OCI-M2 (cell line): ENCODE results near the gene ANAPC15.
"Not testable (repeated sequence)": the region's sequence is repeated elsewhere in the genome, so short reads cannot be mapped to it uniquely, and the experiment has no call there.

Experiments used
- DNase-seq: peaks from one replicate; lab custom pipeline; 2025; ENCODE audit not compliant: unreplicated experiment; lab: John Stamatoyannopoulos, UW

The ANAPC15 gene

DNA sequence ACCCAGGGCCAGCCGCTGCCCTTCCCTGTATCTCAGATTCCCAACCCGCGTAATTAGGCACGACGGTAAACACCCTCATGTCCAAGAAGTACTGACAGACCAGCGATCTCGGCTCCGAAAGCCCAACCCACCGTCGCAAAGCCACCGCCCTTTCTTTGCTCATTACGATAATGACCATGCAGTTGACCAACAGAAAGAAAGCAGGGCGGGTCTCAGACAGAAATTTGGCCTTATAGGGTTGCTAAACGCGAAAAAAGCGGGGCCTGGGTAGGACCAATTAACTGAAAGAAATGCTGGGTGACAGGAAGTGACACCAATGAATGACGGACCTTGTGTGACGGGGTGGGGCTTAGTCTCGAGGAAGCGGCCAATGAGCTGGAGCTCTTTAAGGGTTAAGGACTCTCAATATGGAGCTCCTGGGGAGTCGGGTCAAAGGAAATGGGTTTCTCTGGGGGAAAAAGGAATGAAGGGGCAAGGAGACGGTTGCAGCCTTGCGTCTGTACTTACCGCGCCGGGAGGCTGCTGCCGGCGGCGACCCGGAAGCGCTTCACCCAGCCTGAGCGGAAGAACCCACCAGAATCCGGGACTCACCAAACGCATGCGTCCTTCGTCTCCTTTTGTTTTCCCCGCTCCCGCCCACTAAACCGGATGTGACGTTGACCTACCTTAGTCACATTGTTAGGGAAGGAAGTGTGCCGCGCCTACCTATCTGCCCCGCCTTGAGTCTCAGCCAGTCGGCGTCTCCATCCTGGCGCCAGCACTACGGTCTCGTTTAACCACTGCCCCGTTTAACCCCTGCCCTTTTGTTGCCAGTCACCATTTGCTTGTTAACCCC is at the start of gene ANAPC15:
TSS of gene ANAPC15 (minus strand) at position 553 of the 835 bp plus-strand sequence. CDS start 1,419 bp downstream, outside the sequence.
- peak; percentile 94 for DNase-seq

DNA sequence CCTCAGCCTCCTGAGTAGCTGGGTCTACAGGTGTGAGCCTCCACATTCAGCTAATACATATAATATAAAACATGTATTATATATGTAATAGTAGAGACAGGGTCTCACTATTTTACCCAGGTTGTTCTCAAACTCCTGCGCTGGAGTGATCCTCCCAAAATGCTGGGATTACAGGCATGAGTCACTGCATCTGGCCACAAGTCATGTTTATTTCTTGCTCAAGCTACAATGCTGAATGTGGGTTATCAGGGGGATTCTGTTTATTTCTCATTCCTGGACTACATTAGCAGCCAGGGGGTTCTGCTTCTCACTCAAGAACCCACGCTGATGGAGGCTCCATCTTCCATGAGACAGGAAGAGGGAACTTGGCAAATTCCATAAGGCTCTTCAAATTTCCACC is 47.8 kb upstream of the ANAPC15 start:
- DNase-seq, result no peak

DNA sequence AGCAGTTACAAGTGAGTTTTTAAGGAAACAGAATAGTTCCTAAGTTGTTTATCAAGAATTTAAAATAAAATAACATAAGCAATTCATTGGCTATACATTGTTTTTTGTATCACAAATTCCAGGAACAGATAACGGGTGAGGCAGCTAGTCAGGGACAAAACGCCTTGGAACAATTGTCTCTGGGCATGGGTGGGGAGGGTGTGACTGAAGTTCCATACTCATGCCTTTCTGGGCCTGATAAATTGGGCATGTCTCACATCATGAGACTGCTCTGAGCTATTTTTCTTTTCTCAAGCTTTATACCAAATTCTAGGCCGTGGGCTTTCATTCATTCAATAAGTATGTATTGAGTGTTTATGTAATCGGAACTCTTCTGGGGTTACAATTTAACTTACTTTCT is 44.6 kb upstream of the ANAPC15 start:
- DNase-seq, result no peak

DNA sequence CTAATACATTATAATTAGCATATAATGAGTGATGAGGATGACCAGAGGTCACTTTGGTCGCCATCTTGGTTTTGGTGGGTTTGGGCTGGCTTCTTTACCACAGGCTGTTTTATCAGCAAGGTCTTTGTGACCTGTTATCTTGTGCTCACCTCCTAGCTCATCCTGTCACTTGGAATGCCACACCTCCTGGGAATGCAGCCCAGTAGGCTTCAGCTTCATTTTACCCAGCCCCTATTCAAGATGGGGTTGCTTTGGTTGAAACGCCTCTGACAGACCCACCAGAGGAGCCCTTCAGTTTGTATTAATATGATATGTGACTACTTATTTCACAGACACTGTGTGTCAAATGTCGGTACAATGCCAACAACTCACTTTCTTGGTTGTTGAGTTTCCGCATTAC is 43.3 kb upstream of the ANAPC15 start:
- no peak for DNase-seq

DNA sequence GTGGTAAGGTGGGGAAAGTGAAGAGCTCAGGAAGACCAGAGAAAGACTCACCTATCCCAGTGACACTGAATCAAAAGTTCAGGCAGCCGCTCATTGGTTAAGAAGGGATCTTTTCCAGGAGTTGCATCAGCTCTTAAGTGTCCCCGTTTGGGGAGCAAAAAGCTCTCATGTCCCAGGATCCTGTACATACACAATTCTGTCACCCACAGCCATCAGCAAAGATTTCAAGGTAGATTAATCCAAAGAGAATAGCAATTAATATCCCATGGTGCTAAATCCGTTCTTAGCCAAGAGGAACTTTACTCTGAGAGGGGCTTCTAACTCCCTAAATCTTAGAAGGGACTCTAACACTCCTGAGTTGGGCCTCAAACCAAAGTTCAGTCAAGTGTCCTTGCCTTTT is 42.3 kb upstream of the ANAPC15 start:
- no peak for DNase-seq

DNA sequence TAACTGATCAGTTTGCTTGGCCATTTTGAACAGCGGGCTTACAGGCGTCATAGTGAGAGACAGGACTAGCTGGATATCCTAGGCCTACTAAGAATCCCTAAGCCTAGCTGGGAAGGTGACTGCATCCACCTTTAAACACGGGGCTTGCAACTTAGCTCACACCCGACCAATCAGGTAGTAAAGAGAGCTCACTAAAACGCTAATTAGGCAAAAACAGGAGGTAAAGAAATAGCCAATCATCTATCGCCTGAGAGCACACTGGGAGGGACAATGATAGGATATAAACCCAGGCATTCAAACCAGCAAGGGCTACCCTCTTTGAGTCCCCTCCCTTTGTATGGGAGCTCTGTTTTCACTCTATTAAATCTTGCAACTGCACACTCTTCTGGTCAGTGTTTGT is 41.4 kb upstream of the ANAPC15 start:
- DNase-seq, result not testable (repeated sequence)

DNA sequence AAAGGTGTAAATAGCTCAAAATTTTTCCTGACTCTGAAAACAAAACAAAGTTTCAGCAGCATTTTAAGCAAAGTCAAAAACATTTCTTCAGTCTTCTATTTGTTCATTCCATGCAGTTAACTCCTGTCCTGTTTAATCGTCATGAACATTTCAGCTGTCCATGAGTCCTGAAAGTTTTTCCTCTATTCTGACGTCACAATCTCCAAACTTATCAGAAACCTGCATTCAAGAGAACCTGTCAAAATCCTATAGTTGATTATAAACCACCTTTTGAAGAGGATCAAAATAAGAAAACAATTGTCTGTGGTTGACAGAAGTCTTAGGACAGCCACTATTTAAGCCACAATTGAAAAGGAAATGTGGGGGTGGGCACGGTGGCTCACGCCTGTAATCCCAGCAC is 38.4 kb upstream of the ANAPC15 start:
- DNase-seq, result no peak

DNA sequence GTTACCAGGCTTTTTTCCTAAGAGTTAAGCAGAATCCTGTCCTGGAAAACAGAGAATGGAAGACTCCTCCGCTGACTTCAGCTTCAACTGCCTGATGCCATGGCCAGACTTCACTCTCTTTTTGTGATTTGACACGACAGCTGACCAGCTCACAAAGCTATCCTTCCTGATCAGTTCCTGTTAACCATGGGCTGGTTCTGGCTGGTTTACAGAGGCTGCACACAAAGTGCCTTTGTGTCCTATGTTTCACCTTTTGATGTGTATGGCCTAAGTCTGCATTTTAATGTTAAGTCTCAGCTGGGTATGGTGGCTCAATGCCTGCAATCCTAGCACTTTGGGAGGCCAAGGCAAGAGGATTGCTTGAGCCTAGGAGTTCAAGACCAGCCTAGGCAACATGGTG is 34.1 kb upstream of the ANAPC15 start:
- DNase-seq, result no peak

DNA sequence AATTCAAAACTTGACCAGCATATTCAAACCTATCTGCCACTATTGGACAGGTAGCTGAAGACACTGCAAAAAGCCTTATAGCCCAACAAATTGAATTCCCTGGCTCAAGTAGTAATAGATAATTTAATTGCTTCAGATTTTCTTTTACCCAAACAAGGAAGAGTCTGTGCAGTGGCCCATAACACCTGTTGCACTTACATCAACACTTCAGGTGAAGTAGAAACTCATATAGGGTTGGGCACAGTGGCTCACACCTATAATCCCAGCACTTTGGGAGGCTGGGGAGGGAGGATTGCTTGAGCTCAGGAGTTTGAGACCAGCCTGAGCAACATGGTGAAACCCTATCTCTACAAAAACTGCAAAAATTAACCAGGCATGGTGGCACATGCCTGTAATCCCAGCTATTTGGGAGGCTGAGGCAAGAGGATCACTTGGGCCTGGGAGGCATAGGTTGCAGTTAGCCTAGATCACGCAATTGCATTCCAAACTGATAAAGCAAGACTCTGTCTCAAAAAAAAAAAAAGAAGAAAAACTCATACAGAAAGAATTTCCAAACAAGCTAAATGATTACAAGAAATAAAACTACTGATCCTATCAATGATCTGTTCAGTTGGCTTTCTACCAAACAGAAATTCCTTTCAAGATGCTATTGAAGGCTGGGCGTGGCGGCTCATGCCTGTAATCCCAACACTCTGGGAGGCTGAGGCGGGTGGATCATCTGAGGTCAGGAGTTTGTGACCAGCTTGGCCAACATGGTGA is 32.5 kb upstream of the ANAPC15 start:
- DNase-seq, result no peak

DNA sequence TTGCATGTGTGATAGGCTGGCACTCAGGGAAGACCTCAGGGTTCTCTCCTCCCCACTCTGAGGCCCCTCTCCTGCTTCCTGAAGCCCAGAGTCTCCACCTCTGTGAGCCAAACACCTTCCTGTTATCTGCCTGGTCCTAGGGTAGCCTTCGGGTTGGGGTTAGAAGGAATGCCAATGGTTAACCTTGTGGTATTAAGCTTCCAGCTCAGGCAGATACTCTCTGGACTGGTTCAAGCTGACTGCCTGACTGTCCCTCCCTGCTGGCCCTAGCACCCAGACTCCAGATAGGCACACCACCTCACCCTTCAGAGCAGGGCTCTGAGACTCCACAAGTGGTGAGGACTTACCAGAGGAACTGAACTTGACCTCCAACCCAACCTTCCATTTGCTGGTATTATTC is 30.0 kb upstream of the ANAPC15 start:
- DNase-seq, result not testable (repeated sequence)

DNA sequence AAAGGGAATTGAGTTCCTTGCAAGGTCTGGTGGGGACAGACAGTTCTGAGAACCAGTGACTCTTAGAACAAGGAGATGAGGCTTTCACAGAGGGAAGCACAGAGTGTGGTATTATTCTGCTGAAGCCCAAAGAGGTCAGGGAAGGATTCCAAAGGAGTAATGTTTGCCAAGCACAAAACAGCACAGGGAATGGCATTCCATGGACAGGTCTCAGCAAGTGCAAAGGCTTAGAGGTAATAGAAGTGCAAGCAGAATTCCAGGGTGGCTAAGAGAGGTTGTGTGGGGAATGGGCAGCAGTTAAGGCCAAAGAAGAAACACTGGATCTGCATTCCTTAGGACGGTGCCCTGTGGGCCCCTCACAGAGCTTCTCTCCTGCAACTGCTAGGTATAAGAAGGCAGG is 29.6 kb upstream of the ANAPC15 start:
- not testable (repeated sequence) for DNase-seq

DNA sequence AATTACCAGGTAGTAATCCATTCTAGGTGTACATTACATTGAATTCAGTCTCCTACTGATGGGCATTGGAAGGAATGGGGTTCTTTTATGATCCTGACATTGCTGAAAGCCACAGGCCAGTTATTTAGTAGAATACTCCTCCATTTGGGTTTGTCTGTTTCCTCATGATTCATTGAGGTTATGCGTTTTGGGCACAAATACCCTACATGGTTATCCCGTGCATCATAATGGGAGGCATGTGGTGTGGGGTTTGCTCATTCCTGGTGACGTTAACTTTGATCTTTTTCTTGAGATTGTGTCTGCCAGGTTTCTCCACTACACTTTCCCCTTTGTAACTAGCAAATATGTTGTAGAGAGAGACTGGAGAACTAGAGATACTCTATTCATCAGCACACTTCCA is 28.6 kb upstream of the ANAPC15 start:
- DNase-seq, result no peak

DNA sequence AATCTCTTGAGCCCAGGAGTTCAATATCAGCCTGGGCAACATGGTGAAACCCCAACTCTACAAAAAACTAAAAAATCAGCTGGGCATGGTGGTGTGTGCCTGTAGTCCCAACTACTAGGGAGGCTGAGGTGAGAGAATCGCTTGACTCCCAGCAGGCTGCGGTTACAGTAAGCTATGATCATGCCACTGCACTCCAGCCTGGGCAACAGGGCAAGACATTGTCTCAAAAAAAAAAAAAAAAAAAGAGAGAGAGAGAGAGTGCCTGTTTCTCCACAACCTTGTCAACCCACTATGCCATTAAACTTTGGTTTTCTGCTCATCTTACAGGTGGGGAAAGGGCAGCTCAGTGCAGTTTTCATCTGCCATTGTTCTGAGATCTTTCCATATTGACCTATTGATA is 28.2 kb upstream of the ANAPC15 start:
- DNase-seq, result no peak

DNA sequence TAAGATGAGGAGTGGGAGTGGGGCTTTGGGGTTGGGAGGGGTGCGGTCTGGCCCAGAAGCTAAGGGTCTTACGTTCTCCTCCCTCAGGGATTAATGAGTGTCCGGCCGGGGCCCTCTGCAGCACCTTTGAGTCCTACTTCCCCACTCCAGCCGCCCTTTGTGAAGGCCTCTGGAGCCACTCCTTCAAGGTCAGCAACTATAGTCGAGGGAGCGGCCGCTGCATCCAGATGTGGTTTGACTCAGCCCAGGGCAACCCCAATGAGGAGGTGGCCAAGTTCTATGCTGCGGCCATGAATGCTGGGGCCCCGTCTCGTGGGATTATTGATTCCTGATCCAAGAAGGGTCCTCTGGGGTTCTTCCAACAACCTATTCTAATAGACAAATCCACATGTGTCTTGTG is 27.0 kb upstream of the ANAPC15 start:
- no peak for DNase-seq

DNA sequence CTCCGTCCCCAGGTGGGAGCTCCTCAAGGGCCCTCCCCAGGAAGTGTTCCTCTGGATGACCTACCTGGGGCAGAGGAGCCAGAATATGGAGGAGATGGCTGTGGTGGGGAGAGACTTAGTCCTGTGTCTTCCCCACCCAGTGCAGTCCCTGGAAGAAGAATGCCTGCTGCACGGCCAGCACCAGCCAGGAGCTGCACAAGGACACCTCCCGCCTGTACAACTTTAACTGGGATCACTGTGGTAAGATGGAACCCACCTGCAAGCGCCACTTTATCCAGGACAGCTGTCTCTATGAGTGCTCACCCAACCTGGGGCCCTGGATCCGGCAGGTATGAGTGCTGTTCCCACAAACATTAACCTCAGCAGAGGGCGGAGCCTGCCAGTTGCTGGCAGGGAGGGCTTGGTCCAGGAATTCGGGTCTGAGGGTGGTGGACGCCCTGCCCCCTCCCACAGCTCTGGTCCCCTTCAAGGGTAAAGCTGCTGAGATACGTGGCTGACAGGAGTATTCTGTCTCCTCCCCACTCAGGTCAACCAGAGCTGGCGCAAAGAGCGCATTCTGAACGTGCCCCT is 26.4 kb upstream of the ANAPC15 start:
- DNase-seq, result no peak

DNA sequence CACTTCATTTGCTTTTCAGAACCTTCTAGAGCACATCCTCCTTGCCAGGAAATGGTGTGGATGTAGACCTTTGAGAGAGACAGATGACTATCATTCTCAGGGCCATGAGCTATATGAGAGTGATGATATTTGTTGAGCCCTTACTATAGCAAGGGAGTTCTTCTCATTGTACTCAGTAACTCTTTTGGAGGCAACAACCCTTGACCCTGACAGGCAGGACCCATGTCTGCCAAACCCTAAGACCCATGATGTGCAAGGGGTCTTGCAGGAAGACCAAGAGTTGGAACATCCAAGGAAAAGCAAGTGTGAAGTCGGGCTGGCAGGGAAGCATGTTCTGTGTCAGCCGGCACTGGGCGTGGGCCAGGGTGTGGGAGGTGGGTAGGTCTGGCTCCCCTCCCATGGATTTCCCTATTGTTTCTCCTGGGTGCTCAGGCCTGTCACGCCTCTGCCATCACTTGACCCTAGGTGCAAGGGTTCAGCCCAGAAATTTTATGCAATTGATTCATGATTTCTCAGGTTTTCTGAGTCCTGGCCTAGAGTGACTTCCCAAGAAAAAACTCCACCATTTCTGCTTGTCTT is 24.3 kb upstream of the ANAPC15 start:
- DNase-seq, result no peak

DNA sequence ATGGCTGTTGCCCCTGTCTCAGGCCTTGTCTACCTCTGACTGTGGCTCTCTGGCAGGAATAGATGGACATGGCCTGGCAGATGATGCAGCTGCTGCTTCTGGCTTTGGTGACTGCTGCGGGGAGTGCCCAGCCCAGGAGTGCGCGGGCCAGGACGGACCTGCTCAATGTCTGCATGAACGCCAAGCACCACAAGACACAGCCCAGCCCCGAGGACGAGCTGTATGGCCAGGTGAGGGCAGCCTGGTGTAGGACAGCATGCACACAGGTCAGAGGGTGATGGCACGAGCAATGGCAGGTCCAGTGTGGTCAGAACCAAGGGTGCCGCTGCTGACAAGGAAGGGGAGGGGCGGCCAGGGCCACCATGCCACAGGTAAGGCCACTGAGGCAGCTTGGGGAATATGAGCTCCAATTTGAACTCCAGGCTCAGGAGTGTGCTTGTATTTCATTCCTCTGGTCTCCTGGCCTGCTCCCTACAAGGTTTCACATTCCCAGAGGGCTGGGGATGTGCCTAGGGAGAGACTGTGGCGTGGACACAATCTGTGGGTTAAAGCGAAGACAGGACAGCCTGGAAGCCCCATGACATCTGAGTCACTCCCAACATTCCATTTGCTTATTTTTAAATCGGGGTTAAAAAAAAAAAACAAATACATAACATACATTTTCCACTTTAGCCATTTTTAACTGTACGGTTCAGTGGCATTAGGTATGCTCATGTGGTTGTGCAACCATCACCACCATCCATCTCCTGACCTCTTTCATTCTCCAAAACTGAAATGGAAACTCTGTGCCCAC is 23.6 kb upstream of the ANAPC15 start:
- DNase-seq, result no peak

DNA sequence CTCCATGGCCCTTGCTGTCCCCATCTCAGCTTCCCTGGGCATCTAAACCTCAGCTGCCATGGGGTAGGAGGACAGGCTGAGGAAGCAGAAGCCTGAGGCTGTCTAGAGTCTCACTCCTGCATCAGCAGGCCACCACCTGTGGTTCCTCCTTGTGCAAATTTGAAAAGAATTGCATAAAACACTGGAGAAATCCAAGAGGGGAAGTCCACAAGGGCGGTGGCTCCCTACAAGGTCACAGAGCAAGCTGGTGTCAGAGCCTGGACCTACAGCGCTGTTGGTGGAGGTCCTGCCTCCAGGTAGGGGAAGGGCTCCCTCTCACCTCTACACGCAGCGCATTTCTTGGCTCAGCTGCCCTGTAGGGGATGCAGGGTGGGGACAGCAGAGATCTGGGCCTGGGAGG is 23.0 kb upstream of the ANAPC15 start, which contains the start of gene FOLR3:
TSS of gene FOLR3 (plus strand) at position 253 of the 400 bp plus-strand sequence. CDS start 228 bp downstream, outside the sequence.
- not testable (repeated sequence) for DNase-seq

DNA sequence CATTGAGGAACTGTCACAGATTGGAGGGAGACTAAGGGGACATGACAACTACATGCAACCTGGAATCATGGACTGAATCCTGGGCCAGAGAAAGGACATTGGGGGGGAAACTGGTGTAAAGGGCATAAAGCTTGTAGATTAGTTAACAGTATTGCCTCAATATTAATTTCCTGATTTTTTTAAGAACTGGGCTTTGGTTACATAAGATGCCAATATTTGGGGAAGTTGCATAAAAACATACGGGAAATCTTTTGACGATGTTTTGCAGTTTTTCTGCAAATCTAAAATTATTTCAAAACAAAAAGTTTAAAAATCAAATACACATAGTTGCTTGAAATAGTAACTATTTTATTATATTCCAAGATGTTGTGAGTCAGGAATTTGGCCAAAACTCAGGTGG is 20.2 kb upstream of the ANAPC15 start:
- DNase-seq, result no peak

DNA sequence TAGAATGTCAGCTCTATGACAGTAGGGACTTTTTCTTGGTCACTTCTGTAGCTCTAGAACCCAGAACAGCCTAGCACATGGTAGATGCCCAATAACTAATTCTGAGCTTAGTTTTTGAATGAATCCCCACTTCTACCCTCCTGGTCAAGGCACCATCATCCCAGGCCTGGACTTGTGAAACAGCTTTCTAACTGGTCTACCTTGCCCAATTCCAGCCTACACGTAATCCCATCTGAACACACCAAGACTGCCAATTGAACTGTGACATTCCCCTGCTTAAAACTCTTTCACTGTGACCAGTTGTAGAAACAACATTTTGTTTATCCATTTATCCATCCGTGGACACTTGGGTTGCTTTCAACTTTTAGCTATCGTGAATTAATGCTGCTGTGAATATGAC is 16.9 kb upstream of the ANAPC15 start:
- DNase-seq, result no peak

DNA sequence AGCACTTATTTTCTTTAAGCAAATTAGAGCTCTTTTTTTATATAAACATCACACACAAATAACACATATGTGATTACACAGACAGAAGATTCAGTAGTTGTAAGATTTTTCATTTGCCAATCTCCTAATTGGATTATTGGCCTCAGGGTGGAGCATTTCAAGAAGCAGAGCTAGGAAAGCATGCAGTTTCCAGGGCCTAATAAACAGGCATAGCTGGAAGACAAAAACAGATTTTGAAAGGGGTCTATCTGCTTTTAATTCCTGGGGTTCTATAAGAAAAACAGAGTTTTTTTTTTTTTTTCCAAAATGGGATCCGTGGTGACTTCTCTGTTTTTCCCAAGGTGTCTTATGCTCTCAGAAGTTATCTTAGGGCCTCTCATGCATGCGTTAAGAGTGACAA is 15.4 kb upstream of the ANAPC15 start:
- DNase-seq, result no peak
